Measurements from ENCODE around the gene KLHDC7B. TPM values are rescaled to one million over a fixed set of nuclear protein-coding genes. Genes with fewer than 3 reads are reported as not detected.

The KLHDC7B gene
- total RNA-seq, 1 donor from 2014 or later, result 3.3 TPM

DNA sequence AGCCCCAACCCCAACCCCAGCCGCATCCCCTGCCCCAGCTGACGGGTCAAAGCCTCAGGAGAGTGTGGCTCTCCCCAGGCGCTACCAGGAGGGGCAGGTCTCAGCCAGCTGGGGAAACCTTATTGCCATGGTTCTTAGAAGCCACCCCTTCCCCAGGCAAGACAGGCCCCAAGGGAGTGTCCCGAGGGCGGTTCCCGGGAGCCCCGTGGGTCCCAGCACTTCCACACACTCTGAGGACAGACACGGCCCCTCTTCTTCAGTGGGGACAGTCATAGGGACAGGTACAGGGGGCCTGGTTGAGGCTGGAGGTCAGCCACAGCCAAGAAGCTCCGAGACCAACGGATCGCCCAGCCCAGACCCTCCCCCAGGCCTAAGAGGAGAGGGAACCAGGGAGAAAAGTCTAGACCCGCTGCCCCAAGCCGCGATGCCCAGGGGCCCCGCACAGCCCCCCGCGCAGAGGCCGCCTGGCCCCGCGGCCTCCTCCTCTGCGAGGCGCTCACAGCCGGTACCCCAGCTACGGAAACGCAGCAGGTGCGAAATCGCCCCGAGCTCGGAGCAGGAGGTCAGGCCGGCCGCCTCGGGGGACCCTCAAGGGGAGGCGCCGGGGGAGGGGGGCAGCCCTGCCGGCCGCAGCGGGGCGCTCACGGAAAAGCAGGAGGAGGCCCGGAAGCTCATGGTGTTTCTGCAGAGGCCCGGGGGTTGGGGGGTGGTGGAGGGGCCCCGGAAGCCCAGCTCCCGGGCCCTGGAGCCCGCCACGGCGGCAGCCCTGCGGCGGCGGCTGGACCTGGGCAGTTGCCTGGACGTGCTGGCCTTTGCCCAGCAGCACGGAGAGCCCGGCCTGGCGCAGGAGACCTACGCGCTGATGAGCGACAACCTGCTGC lies 2.6 kb downstream of the KLHDC7B start:
- Mint-ChIP-seq H3K9me3 (no peaks in the 10 kb centered on the region), H3K27ac (peak overlapping the region; percentile 28), H3K27me3 (ENCODE audit: low read depth) (no peaks in the 10 kb centered on the region), H3K4me3 (ENCODE audit: low read depth) (peak overlapping the region; percentile 51), H3K4me1 (ENCODE audit: low read depth) (peaks cover 25% of the 10 kb centered on the region), H3K36me3 (ENCODE audit: low read depth) (peaks cover 3% of the 10 kb centered on the region)
- DNase-seq (ENCODE audit: low spot score), result peak; percentile 47
- intact Hi-C loops (cut with micrococcal nuclease), result loop anchor here (5.0 kb wide), 1 partner anchor 34 kb away; the partner anchor contains the start of gene CHKB

DNA sequence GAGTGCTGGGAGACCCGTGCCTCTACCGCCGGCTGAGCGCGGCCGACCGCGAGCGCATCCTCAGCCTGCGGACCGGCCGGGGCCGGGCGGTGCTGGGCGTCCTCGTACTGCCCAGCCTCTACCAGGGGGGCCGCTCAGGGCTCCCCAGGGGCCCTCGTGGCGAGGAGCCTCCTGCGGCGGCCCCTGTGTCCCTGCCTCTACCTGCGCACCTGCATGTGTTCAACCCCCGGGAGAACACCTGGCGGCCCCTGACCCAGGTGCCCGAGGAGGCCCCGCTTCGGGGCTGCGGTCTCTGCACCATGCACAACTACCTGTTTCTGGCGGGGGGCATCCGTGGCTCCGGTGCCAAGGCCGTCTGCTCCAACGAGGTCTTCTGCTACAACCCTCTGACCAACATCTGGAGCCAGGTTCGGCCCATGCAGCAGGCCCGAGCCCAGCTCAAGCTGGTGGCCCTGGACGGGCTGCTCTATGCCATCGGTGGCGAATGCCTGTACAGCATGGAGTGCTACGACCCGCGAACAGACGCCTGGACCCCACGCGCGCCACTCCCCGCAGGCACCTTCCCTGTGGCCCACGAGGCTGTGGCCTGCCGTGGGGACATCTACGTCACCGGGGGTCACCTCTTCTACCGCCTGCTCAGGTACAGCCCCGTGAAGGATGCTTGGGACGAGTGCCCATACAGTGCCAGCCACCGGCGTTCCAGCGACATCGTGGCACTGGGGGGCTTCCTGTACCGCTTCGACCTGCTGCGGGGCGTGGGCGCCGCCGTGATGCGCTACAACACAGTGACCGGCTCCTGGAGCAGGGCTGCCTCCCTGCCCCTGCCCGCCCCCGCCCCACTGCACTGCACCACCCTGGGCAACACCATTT lies 3.5 kb downstream of the KLHDC7B start:
- peaks cover 25% of the 10 kb centered on the region for H3K4me1 Mint-ChIP-seq (ENCODE audit: low read depth)
- intact Hi-C loops (cut with micrococcal nuclease), result loop anchor here (5.0 kb wide), 1 partner anchor 33 kb away; the partner anchor contains the start of gene CHKB
- H3K9me3 Mint-ChIP-seq, result no peaks in the 10 kb centered on the region
- DNase-seq (ENCODE audit: low spot score), result no peak
- H3K27ac Mint-ChIP-seq, result peak overlapping the region; percentile 46
- H3K4me3 Mint-ChIP-seq (ENCODE audit: low read depth), result peak overlapping the region; percentile 68
- peaks cover 3% of the 10 kb centered on the region for H3K36me3 Mint-ChIP-seq (ENCODE audit: low read depth)
- no peaks in the 10 kb centered on the region for H3K27me3 Mint-ChIP-seq (ENCODE audit: low read depth)

DNA sequence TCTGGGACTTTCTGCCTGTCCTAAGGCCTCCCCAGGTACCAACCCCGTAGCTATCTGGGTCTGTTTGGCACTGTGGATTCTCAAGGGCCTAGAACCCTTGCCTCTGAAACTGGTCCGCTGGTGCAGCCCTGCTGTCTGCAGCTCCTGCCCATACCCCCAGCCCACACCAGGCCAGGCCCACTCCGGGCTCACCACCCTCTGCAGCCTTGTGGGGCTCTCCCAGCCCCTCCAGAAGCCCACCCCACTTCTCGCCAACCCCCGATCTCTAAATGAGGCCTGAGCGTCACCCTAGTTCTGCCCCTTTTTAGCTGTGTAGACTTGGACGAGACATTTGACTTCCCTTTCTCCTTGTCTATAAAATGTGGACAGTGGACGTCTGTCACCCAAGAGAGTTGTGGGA lies 4.7 kb downstream of the KLHDC7B start:
- no peaks in the 10 kb centered on the region for H3K27me3 Mint-ChIP-seq (ENCODE audit: low read depth)
- H3K9me3 Mint-ChIP-seq, result no peaks in the 10 kb centered on the region
- H3K4me3 Mint-ChIP-seq (ENCODE audit: low read depth), result peak overlapping the region; percentile 69
- intact Hi-C loops (cut with micrococcal nuclease), result no loop called here
- H3K27ac Mint-ChIP-seq, result peak overlapping the region; percentile 55
- H3K36me3 Mint-ChIP-seq (ENCODE audit: low read depth), result peaks cover 3% of the 10 kb centered on the region
- H3K4me1 Mint-ChIP-seq (ENCODE audit: low read depth), result peaks cover 14% of the 10 kb centered on the region
- DNase-seq (ENCODE audit: low spot score), result no peak

DNA sequence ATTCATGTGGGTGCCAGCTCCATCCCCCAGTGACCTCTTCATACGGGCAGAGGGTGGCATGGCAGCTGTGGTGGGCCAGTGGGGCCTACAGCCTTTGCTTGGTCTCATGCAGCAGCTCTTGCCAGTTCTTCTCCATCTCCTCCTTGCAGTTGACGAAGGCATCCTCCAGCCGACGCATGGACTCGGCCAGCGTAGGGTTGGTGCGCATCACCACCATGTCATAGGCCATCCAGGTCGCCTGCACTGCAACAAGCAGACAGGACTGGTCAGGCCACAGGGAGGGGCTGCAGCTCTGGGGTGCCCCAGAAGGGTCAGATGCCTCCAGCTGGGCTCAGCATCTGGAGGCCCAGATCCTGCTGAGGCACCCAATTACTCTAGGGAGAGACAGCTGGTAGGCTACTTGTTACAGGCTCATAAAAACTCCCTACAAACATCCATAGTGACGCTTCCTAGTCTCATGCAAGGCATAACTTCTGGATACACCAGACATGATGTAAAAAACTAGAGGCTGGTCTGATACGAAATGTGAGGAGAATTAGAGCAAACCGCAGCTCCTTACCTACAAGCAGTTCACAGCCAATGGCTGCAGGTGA lies 5.6 kb downstream of the KLHDC7B start:
- DNase-seq (ENCODE audit: low spot score), result no peak
- Mint-ChIP-seq H3K9me3 (no peaks in the 10 kb centered on the region), H3K36me3 (ENCODE audit: low read depth) (peaks cover 3% of the 10 kb centered on the region), H3K27ac (no peak overlapping the region), H3K27me3 (ENCODE audit: low read depth) (peaks cover 4% of the 10 kb centered on the region), H3K4me1 (ENCODE audit: low read depth) (peaks cover 7% of the 10 kb centered on the region), H3K4me3 (ENCODE audit: low read depth) (no peak overlapping the region)
- intact Hi-C loops (cut with micrococcal nuclease), result no loop called here

DNA sequence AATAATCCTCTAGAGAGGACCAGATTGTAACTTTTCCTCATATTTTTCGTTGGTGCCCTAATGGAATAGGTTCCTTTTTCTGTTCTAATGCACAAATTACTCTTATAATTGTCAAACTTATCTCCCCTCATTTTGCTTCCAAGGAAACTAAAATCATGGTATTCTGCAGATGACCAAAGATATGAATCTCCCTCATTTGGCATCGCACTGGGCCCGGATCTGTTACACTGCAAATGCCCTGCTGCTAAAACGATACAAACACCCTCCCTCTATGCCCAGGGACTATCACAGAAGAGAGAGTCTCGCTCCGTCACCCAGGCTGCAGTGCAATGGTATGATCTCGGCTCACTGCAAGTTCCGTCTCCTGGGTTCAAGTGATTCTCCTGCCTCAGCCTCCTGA lies 7.6 kb downstream of the KLHDC7B start:
- intact Hi-C loops (cut with micrococcal nuclease), result no loop called here
- H3K27me3 Mint-ChIP-seq (ENCODE audit: low read depth), result peaks cover 8% of the 10 kb centered on the region
- peaks cover 3% of the 10 kb centered on the region for H3K36me3 Mint-ChIP-seq (ENCODE audit: low read depth)
- no peak overlapping the region for H3K27ac Mint-ChIP-seq
- no peak overlapping the region for H3K4me3 Mint-ChIP-seq (ENCODE audit: low read depth)
- peaks cover 7% of the 10 kb centered on the region for H3K4me1 Mint-ChIP-seq (ENCODE audit: low read depth)
- no peak for DNase-seq (ENCODE audit: low spot score)
- H3K9me3 Mint-ChIP-seq, result no peaks in the 10 kb centered on the region

DNA sequence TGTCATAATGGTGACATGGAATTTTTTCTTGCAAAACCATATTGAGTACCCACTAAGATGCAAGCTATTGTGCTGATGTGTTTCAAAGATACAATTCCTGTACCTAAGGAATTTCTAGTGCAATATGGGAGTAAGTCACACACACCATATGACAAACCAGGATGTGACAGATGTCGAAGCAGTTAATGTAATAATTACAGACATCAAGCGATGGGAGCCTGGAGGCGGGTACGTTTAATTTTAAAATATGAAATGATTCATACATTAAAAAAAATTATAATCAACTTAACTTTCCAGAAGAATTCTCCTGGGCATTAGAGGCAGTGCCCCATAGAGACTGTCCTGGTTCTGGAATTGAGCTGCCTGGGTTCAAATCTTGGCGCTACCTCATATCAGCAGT lies 11.0 kb downstream of the KLHDC7B start:
- intact Hi-C loops (cut with micrococcal nuclease), result no loop called here
- Mint-ChIP-seq H3K4me3 (ENCODE audit: low read depth) (no peak overlapping the region), H3K9me3 (no peaks in the 10 kb centered on the region), H3K27ac (no peak overlapping the region), H3K27me3 (ENCODE audit: low read depth) (peaks cover 18% of the 10 kb centered on the region), H3K36me3 (ENCODE audit: low read depth) (no peaks in the 10 kb centered on the region), H3K4me1 (ENCODE audit: low read depth) (peaks cover 9% of the 10 kb centered on the region)
- DNase-seq (ENCODE audit: low spot score), result no peak

DNA sequence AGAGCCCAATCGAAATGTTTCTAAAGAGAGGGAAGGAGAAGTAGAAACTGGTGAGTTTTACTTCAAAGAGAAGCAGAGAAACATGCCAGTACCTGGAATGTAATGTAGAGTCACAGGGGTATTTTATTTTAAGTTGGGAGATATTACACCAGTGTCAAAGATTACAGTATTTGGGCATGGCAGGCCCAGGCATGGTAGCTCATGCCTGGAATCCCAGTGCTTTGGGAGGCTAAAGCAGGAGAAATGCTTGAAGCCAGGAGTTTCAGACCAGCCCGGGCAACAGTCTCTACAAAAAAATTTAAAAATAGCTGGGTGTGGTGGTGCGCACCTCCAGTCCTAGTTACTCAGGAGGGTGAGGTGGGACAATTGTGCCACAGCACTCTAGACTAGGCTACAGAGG lies 14.3 kb downstream of the KLHDC7B start:
- H3K27ac Mint-ChIP-seq, result no peak overlapping the region
- peaks cover 19% of the 10 kb centered on the region for H3K4me1 Mint-ChIP-seq (ENCODE audit: low read depth)
- peaks cover 29% of the 10 kb centered on the region for H3K27me3 Mint-ChIP-seq (ENCODE audit: low read depth)
- no peak for DNase-seq (ENCODE audit: low spot score)
- no peak overlapping the region for H3K4me3 Mint-ChIP-seq (ENCODE audit: low read depth)
- H3K36me3 Mint-ChIP-seq (ENCODE audit: low read depth), result no peaks in the 10 kb centered on the region
- intact Hi-C loops (cut with micrococcal nuclease), result loop anchor here (2.0 kb wide), 1 partner anchor 15 kb away; the partner anchor contains the start of gene KLHDC7B
- no peaks in the 10 kb centered on the region for H3K9me3 Mint-ChIP-seq

DNA sequence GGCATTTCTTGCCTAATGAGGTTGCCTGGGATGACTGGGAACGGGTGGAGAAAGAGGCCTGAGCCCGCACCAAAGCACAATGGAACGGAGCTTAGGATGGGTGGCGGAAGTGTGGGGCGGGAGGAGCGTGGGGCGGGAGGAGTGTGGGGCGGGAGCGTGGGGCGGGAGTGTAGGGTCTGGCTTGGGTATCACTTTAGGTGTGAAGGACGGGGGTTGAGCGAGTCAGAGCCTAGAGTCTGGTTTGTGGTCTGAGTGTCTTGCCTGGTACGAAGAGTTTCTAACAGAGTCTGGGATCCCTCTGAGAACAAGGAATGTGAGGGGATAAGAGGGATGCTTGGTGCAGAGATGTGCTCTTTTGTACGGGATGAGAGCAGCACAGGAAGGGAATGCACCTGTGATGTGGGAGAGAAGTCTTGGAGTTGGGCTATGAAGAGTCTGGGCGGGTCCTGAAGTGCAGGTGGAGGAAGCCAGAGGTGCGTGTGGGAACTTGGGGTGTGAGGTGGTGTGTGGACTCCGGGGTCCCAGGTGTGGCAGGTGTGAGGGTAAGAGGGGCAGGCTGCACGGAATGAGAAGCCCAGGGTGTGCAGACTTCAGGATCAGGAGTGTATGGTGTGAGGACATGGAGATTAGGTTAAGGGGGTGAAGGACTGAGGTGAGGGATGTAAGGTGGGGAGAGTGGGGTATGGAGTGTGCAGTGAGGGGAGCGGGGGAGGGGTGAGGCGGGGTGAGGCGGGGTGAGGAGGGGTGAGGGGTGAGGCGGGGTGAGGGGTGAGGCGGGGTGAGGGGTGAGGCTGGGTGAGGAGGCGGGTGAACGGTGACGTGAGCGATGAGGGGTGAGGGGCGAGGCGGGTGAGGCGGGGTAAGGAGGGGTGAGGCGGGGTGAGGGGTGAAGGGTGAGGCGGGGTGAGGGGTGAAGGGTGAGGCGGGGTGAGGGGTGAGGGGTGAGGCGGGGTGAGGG lies 16.0 kb downstream of the KLHDC7B start:
- intact Hi-C loops (cut with micrococcal nuclease), result loop anchor here (2.0 kb wide), 2 partner anchors 17 to 21 kb away; partner anchors contain the start of genes CHKB and KLHDC7B
- no peak for DNase-seq (ENCODE audit: low spot score)
- Mint-ChIP-seq H3K4me3 (ENCODE audit: low read depth) (peak overlapping the region; percentile 67), H3K27ac (peak overlapping the region; percentile 66), H3K4me1 (ENCODE audit: low read depth) (peaks cover 16% of the 10 kb centered on the region), H3K36me3 (ENCODE audit: low read depth) (no peaks in the 10 kb centered on the region), H3K27me3 (ENCODE audit: low read depth) (peaks cover 20% of the 10 kb centered on the region), H3K9me3 (no peaks in the 10 kb centered on the region)

DNA sequence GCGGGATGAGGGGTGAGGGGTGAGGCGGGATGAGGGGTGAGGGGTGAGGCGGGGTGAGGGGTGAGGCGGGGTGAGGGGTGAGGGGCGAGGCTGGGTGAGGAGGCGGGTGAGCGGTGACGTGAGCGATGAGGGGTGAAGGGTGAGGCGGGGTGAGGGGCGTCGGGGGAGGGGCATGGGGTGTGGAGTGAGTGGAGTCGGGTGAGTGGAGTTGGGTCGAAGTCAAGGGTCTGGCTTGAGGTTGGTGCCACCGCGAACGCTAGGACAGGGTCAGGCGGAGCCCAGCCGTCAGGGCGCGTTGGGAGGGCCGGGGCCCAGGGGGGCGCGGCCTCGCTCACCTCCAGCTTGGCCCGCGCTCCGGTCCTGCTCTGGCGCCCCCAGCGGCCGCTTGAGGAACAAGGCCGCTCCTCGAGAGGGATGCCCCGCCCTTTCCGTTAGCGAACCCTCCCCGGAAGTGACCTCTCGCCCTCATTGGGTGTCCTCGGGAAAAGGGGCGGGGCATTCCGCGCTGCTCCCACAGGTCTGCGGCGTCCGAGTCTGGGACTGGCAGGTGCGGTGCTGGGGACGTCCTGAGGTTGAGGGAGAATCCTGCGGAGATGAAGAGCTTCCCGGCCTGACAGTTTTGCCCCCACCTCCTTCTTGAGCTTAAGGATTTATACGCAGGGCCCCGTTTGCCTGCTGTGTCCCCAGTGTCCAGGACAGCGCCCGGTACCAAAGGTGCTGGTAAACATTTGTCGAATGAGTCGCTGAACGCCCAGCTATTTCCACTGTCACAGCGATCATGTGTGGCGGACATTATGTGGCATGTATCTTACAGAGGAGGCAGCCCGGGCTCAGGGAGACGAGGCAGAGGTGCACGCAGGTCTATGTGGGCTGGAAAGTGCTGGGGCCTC lies 17.1 kb downstream of the KLHDC7B start, which contains the start of gene SYCE3:
TSS of gene SYCE3 (minus strand) at position 397 of the 890 bp plus-strand sequence. CDS start 6,514 bp downstream, outside the sequence.
- no peaks in the 10 kb centered on the region for H3K9me3 Mint-ChIP-seq
- H3K27ac Mint-ChIP-seq, result peak within 1 kb of the TSS; percentile 66
- peaks cover 16% of the 10 kb centered on the region for H3K4me1 Mint-ChIP-seq (ENCODE audit: low read depth)
- DNase-seq (ENCODE audit: low spot score), result peak; percentile 96
- intact Hi-C loops (cut with micrococcal nuclease), result loop anchor here (1.0 to 2.0 kb wide), 2 partner anchors 20 to 37 kb away; partner anchors contain the start of genes CHKB and SCO2
- peak within 1 kb of the TSS; percentile 89 for H3K4me3 Mint-ChIP-seq (ENCODE audit: low read depth)
- H3K36me3 Mint-ChIP-seq (ENCODE audit: low read depth), result peaks cover 3% of the 10 kb centered on the region
- peaks cover 20% of the 10 kb centered on the region for H3K27me3 Mint-ChIP-seq (ENCODE audit: low read depth)

DNA sequence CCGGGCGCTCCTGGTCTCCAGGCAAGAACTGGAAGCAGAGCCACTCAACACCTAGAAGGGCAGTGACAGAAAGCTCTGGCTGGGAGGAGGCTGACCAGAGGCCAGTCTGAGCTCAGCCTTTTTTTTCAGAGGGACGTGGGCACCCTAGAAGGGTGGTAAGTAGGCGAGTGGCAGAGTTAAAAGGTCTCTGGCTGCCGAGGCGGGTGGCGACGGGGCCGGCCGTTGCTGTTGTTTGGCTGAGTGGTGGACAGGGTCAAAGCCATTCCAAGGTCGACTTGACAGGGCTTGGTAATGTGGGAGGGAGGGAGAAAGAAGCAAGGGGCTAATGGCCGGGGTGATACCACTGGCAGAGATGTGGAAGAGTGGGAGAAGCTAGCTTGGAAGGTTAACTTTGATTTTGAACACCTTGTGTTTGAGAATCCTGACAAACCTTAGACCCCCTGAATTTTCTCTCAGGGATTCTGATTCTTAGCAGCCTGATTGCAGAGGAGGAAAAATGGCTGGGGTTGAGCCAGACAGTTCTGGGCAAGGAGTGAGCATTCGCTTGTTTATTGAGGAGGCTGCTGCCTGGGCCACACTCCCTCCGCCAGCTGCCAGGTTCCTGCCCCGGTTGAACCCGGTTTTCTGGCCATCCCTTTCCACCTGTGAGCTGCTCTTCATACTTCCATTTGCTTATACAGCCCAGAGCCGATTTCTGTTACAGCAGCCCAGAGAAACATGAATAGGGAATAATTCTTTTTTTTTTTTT lies 17.9 kb downstream of the KLHDC7B start:
- intact Hi-C loops (cut with micrococcal nuclease), result loop anchor here (1.0 to 2.0 kb wide), 2 partner anchors 19 to 38 kb away; partner anchors contain the start of genes CHKB and SCO2
- H3K4me1 Mint-ChIP-seq (ENCODE audit: low read depth), result peaks cover 16% of the 10 kb centered on the region
- H3K4me3 Mint-ChIP-seq (ENCODE audit: low read depth), result peak overlapping the region; percentile 89
- H3K9me3 Mint-ChIP-seq, result no peaks in the 10 kb centered on the region
- peaks cover 7% of the 10 kb centered on the region for H3K36me3 Mint-ChIP-seq (ENCODE audit: low read depth)
- H3K27ac Mint-ChIP-seq, result no peak overlapping the region
- peaks cover 20% of the 10 kb centered on the region for H3K27me3 Mint-ChIP-seq (ENCODE audit: low read depth)
- DNase-seq (ENCODE audit: low spot score), result no peak
